HG03520 (cell line): ENCODE measurements around the gene ZNF689.
"Not testable (repeated sequence)": the region's sequence is repeated elsewhere in the genome, so short reads cannot be mapped to it uniquely, and the experiment has no call there.

Source experiments
- ATAC-seq: cut with Tn5 transposase; IDR thresholded peaks from one replicate; pipeline ENCODE4 v1.9.1; 2021; ENCODE audit warnings: mild to moderate bottlenecking, moderate library complexity; ENCODE audit not compliant: unreplicated experiment

Gene ZNF689

GRCh38 chr16:30637139-30637538, 26.9 kb upstream of the ZNF689 start:
- not testable (repeated sequence) for ATAC-seq

- ATAC-seq, result no peak
Observed at GRCh38 chr16:30636599-30636998, 26.4 kb upstream of the ZNF689 start.

- no peak for ATAC-seq
Observed at GRCh38 chr16:30633526-30633925, 23.3 kb upstream of the ZNF689 start.

GRCh38 chr16:30632454-30632853, 22.3 kb upstream of the ZNF689 start:
- ATAC-seq, result not testable (repeated sequence)

GRCh38 chr16:30628628-30629540, 18.7 kb upstream of the ZNF689 start:
- ATAC-seq, result no peak

GRCh38 chr16:30626236-30626635, 16.0 kb upstream of the ZNF689 start:
- no peak for ATAC-seq

- ATAC-seq, result no peak
Observed at GRCh38 chr16:30623536-30624283, 13.5 kb upstream of the ZNF689 start.

GRCh38 chr16:30622455-30623032, 12.4 kb upstream of the ZNF689 start:
- no peak for ATAC-seq

GRCh38 chr16:30621765-30622164, 11.6 kb upstream of the ZNF689 start:
- no peak for ATAC-seq

GRCh38 chr16:30620169-30620568, 10.0 kb upstream of the ZNF689 start:
- ATAC-seq, result no peak

GRCh38 chr16:30619638-30620037, 9.4 kb upstream of the ZNF689 start:
- ATAC-seq, result no peak

GRCh38 chr16:30619202-30619601, 9.0 kb upstream of the ZNF689 start:
- ATAC-seq, result no peak

- no peak for ATAC-seq
Observed at GRCh38 chr16:30615358-30616091, 5.3 kb upstream of the ZNF689 start.

- peak; percentile 23 for ATAC-seq
Observed at GRCh38 chr16:30609002-30609925, 925 bp downstream of the ZNF689 start.

GRCh38 chr16:30606004-30606403, 4.2 kb downstream of the ZNF689 start:
- ATAC-seq, result no peak

GRCh38 chr16:30605158-30605557, 5.0 kb downstream of the ZNF689 start:
- no peak for ATAC-seq

- no peak for ATAC-seq
Observed at GRCh38 chr16:30604316-30604947, 5.8 kb downstream of the ZNF689 start.

- ATAC-seq, result no peak
Observed at GRCh38 chr16:30603945-30604315, 6.3 kb downstream of the ZNF689 start.

- ATAC-seq, result no peak
Observed at GRCh38 chr16:30602616-30603277, 7.4 kb downstream of the ZNF689 start.
